ENCODE data around the gene CLDN14.
"Not testable (repeated sequence)": the region's sequence is repeated elsewhere in the genome, so short reads cannot be mapped to it uniquely, and the experiment has no call there.

The CLDN14 gene

GRCh38 chr21:36499578-36500471 is 19.9 kb upstream of the CLDN14 start:
- no peak for DNase-seq

DNA sequence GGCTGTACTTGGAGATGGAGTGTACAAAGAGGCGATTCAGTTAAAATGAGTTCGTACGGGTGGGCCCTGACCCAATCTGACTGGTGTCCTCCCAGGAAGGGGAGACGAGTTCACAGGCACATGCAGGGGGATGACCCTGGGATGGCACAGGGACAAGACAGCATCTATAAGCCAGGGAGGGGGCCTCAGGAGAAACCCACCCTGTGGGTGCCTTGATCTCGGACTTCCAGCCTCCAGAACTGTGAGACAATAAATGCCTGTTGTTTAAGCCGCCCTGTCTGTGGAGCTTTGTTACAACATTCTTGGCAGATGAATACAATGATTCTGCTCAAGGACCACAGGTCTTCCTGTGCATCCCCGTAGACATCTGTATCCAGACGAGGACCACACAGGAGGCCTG is 14.6 kb upstream of the CLDN14 start:
- DNase-seq: no peak

- DNase-seq: no peak
Measured at GRCh38 chr21:36491209-36491910, 11.4 kb upstream of the CLDN14 start.

DNA sequence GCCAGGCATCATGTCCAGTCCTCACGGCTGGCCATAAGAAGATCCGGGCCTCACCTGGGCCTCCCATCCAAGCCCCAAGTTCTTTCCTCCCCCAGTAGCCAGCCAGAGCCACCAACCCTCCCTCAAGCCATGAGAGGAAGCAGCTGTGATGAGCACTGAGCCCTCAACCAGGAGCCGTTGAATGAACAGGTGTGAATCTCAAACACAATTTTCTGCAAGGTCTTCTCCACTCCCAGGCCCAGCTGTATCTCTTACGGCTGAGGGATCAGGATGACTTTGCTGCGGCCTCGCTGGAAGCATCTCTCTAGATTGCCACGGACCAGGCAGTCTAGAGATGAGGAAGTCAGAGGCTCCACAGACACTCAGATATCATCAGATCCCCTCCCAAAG is 9.8 kb upstream of the CLDN14 start:
- no peak for DNase-seq

DNA sequence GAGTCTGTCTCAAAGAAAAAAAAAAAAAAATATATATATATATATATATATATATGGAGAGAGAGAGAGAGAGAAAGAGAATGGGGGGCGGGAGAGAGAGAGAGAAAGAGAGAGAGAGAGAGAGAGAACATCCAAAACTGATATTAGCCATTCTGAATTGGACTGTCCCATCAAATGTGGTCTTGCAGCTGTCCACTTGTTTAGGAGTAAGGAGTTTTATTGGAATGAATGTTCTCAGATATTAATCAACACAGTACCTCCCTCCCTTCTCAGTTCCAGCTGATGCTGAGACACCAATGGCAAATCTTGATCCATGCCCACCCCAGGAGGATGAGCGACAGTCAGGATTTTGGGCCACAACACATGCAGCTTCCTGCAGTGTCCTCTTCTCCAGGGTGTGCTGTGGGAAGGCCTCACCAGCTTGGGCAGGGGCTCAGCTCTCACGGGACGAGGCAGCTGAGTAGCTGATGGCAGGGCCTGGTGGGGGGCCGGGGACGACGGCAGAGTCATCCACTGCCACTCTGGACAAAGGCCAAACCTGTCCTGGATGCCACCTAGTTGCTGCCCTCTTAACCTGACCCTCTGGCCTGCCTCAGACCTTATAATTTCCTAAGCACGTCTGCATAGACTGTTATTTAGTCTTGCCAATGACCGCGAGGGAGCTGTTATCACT is 9.3 kb upstream of the CLDN14 start:
- no peak for DNase-seq

GRCh38 chr21:36487641-36488307 is 7.9 kb upstream of the CLDN14 start:
- no peak for DNase-seq

GRCh38 chr21:36486246-36486645 is 6.3 kb upstream of the CLDN14 start:
- DNase-seq: no peak

GRCh38 chr21:36485476-36485875 is 5.6 kb upstream of the CLDN14 start:
- no peak for DNase-seq

DNA sequence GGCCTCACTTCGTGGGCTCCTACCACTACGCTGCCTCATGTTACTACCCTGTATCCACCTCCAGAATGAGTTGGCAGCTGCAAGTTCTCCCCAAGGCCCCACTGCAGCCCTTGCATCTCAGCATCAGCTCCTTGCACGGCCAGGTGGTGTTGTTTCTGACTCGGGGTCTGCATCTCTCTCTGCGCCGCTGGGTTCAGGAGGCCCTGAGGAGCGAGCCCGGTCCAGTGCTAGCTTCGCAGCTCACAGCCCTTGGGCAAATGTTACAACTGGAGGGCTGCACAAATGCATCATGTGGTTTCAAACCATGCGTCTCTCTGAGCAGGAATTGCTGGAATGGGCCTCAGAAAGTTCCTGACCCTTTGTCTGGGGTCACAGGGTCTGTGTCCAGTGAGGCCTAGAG is 3.2 kb upstream of the CLDN14 start:
- DNase-seq: no peak

DNA sequence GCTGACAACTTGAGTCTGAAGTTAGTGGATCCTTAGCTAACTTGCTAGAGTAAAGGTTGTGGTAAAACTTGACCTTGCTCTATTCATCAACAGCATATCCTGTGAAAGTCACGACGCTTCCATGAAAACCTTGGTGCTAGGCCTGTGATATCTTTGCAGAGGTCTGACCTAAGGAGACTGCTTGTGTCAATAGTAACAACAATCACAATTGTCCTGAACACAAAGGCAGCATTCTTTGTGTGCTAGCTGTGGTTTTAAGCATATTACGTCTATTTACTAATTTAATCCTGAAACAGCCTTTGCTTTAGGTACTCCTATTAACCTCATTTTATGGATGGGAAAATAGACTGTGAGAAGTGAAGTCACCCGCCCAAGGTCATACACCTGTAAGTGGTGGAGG is 2.8 kb upstream of the CLDN14 start:
- no peak for DNase-seq

GRCh38 chr21:36482181-36482580 is 2.3 kb upstream of the CLDN14 start:
- DNase-seq: no peak

GRCh38 chr21:36481639-36482038 is 1.7 kb upstream of the CLDN14 start:
- no peak for DNase-seq

DNA sequence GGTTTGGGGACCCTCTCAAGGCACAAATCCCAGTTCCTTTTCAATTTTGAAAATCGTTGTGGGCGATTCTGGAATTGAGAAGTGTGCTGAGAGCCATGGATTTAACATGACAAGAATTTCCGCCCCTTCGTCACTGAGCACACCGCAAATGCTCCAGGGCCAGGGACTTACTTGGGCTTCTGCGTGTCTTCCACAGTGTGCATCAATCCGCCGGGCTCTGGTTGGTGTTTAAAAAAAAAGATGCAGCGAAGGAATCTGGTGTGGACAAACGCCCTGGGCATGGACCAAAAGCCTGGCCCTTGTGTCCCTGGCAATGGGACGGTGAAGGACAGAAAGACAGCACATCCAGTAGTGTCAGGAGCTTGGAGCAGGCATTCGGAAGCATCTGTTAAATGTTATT is 696 bp upstream of the CLDN14 start:
- DNase-seq: no peak

DNA sequence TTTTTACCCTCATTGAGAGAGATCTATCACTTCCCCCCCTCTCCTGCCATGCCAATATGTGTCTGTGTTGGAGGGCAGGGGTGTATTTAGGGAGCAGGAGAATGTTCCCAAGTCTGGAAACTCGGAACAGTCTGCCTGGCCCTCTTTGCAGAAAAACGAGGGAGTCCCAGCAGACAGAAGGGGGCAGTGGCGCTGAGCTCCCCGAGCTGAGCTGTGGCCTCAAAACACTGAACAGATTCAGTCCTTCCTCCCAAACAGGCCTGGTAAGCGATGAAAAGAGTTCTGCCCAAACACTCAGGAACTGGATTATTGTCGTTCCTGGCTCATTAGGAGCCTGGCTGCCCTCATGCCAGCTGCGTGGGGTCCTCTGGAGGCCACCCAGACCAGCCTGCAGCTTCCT is 981 bp downstream of the CLDN14 start:
- DNase-seq: no peak

DNA sequence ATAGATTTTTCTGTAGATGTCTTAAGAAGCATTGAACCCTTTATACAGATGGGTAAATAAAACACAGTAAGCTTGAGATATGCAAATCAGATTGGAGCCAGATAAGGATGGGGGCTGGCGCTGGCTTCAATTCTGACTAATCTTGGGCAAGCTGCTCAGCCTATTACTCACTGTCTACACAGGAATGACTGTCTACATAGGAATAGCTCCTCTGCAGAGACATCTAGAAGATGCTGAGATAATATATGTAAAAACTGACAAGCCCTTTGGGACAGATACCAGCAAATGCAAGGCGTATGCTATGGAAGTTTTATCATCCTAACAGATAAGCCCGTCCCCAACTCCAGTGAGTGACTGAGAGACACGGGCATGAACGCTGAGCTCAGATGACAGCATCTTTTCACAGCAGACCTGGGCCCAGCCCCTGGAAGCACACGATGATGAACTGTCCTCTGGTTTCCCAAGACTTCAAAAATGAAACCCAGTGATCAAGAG is 1.7 kb downstream of the CLDN14 start:
- no peak for DNase-seq

DNA sequence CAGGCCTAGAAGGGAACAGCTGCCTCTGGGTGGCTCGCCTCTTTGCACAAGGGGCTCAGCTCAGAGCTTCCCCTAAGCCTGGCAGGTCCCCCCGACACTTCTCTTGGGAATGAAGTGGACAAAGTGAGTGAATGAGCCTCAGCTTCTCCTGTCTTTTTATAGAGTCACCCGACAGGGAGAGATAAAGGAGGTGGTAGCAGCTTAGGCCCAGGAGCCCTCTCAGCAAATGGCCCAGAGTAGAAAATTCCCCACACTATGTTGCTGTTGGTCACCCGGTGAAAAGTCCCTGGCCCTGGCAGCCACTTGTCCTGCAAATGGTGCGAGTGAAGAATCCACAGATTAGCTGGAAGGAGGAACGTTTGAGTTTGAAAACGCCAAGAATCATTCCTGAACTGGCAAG is 2.4 kb downstream of the CLDN14 start:
- no peak for DNase-seq

DNA sequence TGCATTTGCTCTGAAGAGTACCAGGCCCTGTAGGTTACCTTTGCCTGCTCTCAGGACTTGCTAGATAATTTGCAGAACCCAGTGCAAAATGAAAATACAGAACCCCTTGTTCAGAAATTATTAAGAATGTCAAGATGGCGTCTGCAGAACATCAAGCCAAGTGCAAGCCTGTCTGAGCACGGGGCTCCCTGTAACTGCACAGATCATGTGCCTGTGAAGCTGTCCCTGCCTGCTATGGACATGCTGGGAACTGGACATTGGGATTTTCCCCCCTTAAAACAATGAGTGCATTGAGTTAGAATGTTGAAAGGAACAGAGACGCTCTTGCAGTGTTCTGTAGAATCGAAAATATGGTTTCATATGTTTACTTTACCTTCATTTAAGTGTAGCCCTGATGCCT is 2.9 kb downstream of the CLDN14 start:
- DNase-seq: no peak

DNA sequence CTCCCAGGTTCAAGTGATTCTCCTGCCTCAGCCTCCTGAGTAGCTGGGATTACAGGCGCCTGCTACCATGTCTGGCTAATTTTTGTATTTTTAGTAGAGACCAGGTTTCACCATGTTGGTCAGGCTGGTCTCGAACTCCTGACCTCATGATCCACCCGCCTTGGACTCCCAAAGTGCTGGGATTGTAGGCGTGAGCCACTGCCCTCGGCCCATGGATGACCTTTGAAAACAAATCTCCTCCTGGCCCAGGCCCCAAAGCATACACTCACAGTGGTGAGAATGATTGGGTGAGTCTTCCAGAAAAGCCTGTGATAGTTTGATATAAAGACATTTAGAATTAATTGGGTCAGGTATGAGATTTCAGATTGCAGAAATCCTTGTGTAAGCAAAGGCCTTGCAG is 3.4 kb downstream of the CLDN14 start:
- not testable (repeated sequence) for DNase-seq

DNA sequence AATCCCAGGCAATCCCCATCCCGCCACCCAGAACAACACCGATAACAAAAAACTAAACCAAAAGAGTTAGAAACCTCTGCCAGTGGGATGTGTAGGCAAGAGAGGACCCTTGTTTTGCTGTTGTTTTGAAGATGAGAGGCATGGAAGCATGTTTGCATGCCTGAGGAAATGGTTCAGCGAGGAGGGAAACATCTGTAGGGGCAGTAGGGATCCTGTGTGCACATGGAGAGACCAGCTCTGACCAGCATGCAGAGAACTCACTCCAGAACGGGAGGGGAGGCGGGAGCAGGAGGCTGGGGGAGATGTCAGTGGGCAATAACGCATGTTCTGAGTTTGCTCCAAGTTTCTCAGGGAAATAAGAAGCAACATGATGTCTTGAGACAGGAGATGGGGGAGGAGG is 5.3 kb downstream of the CLDN14 start:
- no peak for DNase-seq

DNA sequence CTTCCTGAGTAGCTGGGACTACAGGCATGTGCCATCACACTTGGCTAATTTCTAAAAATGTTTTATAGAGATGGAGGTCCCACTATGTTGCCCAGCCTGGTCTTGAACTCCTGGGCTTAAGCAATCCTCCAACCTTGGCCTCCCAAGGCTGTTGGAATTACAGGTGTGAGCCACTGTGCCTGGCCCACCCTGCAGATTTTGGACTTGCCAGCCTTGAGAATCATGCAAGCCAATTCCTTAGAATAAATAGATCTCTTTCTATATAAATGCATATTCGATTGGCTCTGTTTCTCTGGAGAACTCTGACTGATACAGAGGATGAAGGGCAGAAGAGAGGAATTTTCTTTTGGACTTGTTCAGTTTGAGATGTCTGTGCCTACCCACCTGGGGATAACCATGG is 6.7 kb downstream of the CLDN14 start:
- no peak for DNase-seq

GRCh38 chr21:36472377-36472776 is 7.5 kb downstream of the CLDN14 start:
- DNase-seq: no peak

- DNase-seq: no peak
Measured at GRCh38 chr21:36471254-36471723, 8.6 kb downstream of the CLDN14 start.

GRCh38 chr21:36470294-36470693 is 9.6 kb downstream of the CLDN14 start:
- DNase-seq: no peak

Data from stimulated activated naive CD4-positive, alpha-beta T cell (primary cell).